HCT116 (cell line): ENCODE results near the gene TMEM38B. TPM values are rescaled to one million over a fixed set of nuclear protein-coding genes. Genes with fewer than 3 reads are reported as not detected.

Experiments
- ATAC-seq: fragments of 200-7000 bp; cut with Tn5 transposase; 2 replicates; pipeline ENCODE4 v1.9.1; 2020; ENCODE audit warnings: mild to moderate bottlenecking, moderate library complexity
- BruUV-seq: library from RNA; stranded (reverse); fragments of 400-500 nt; replicated peaks from 2 replicates; lab custom pipeline; 2021; lab: Mats Ljungman, UMichigan
- CTCF ChIA-PET: fragments of 300-600 bp; sonication (Branson Sonifier 250); formaldehyde crosslinking; loops from one replicate; lab custom pipeline; 2021; ENCODE audit warnings: antibody characterized with exemption; lab: Charles Lee
- POLR2A ChIA-PET: fragments of 300-600, 350-600 bp; sonication (Branson Sonifier 250); formaldehyde crosslinking; loops from one replicate; lab custom pipeline; 2021; ENCODE audit warnings: antibody characterized with exemption; lab: Charles Lee
- RAD21 ChIA-PET, 2 experiments: fragments of 300-600 bp; sonication (Branson Sonifier 250); formaldehyde crosslinking; loops; one replicate each; lab custom pipeline; 2023; ENCODE audit warnings: low total read pairs in 2 of 2; ENCODE audit not compliant: uncharacterized antibody in 2 of 2, unreplicated experiment in 2 of 2, low non-redundant PET in 1 of 2; lab: Charles Lee
- DNase-seq: peaks from one replicate; pipeline ENCODE4 v3.0.0-alpha.2; 2010; ENCODE audit warnings: low read depth, low spot score
- H2AFZ ChIP-seq: fragments of 200-600 bp; shearing (Covaris generic), sonication (generic); 2 replicates; pipeline ENCODE4 v1.6.1; 2017; ENCODE audit warnings: low read depth, mixed run types, mixed read lengths, antibody characterized with exemption, low read length; ENCODE audit not compliant: poor library complexity, severe bottlenecking
- H3K27ac ChIP-seq: 2 replicates; pipeline ENCODE4 v1.5.1; 2012; ENCODE audit warnings: low read depth, low read length
- H3K27me3 ChIP-seq: fragments of 200-600 bp; sonication (generic); 2 replicates; pipeline ENCODE4 v1.6.1; 2016; ENCODE audit warnings: mixed run types, low read length, mixed read lengths; ENCODE audit not compliant: insufficient read depth
- H3K36me3 ChIP-seq, 2 experiments: fragments of 200-500 bp in 1 of 2; fragments of 200-600 bp in 1 of 2; sonication (Bioruptor generic) in 1 of 2; sonication (generic) in 1 of 2; 2 replicates each; pipeline versions ENCODE4 v1.5.1 to v1.6.1; 2014 to 2016; ENCODE audit warnings: low read length in 2 of 2, inconsistent platforms in 1 of 2, mixed read lengths in 1 of 2, mixed run types in 1 of 2; ENCODE audit not compliant: insufficient read depth in 2 of 2, control insufficient read depth in 1 of 2
- H3K4me1 ChIP-seq, 2 experiments: fragments of 200-600 bp in 1 of 2; sonication (generic) in 1 of 2; 2 replicates each; pipeline versions ENCODE4 v1.5.1 to v1.6.1; 2012 to 2017; ENCODE audit warnings: low read length in 2 of 2, inconsistent platforms in 1 of 2, mild to moderate bottlenecking in 1 of 2, mixed read lengths in 1 of 2, mixed run types in 1 of 2, moderate library complexity in 1 of 2; ENCODE audit not compliant: insufficient read depth in 2 of 2, control insufficient read depth in 1 of 2
- H3K4me2 ChIP-seq: fragments of 200-600 bp; sonication (generic); 2 replicates; pipeline ENCODE4 v1.6.1; 2017; ENCODE audit warnings: mixed run types, low read length, mixed read lengths
- H3K4me3 ChIP-seq, 2 experiments: fragments of 200-600 bp in 1 of 2; sonication (generic) in 1 of 2; replicated peaks in 1 of 2; 2 replicates each; pipeline ENCODE4 v1.5.1; 2011 to 2016; ENCODE audit warnings: low read length in 2 of 2, control low read depth in 1 of 2, low read depth in 1 of 2, mild to moderate bottlenecking in 1 of 2, mixed read lengths in 1 of 2, mixed run types in 1 of 2
- H3K79me2 ChIP-seq: fragments of 200-600 bp; sonication (generic); 2 replicates; pipeline ENCODE4 v1.6.1; 2017; ENCODE audit warnings: mild to moderate bottlenecking, mixed run types, low read length, moderate library complexity, mixed read lengths; ENCODE audit not compliant: insufficient read depth
- H3K9ac ChIP-seq: fragments of 200-600 bp; sonication (generic); 2 replicates; pipeline ENCODE4 v1.6.1; 2016; ENCODE audit warnings: low read length, mixed read lengths
- H3K9me2 ChIP-seq: fragments of 200-600 bp; sonication (generic), shearing (Covaris generic); 2 replicates; pipeline ENCODE4 v1.6.1; 2017; ENCODE audit warnings: mixed run types, mild to moderate bottlenecking, moderate library complexity; ENCODE audit not compliant: insufficient read depth
- H3K9me3 ChIP-seq, 2 experiments: fragments of 200-500 bp in 1 of 2; fragments of 200-600 bp in 1 of 2; sonication (Bioruptor generic) in 1 of 2; sonication (generic) in 1 of 2; 2 replicates each; pipeline ENCODE4 v1.6.1; 2014 to 2017; ENCODE audit warnings: low read length in 2 of 2, mixed read lengths in 2 of 2, inconsistent platforms in 1 of 2, low read depth in 1 of 2, mild to moderate bottlenecking in 1 of 2, mixed run types in 1 of 2, moderate library complexity in 1 of 2; ENCODE audit not compliant: control insufficient read depth in 1 of 2, insufficient read depth in 1 of 2
- H4K20me1 ChIP-seq: fragments of 200-600 bp; sonication (generic), shearing (Covaris generic); 2 replicates; pipeline ENCODE4 v1.6.1; 2017; ENCODE audit warnings: mixed run types, mild to moderate bottlenecking, moderate library complexity; ENCODE audit not compliant: insufficient read depth
- CBX3 ChIP-seq: IDR thresholded peaks from 2 replicates; pipeline ENCODE4 v1.6.1; 2012; ENCODE audit warnings: low read depth
- CEBPB ChIP-seq: IDR thresholded peaks from 2 replicates; pipeline ENCODE4 v1.6.1; 2012; ENCODE audit warnings: low read depth
- EGR1 ChIP-seq: IDR thresholded peaks from 2 replicates; pipeline ENCODE4 v1.6.1; 2012; ENCODE audit warnings: low read depth
- ELF1 ChIP-seq: IDR thresholded peaks from 2 replicates; pipeline ENCODE4 v1.6.1; 2012; ENCODE audit warnings: low read depth, borderline replicate concordance
- EZH2phosphoT487 ChIP-seq: fragments of 200-600 bp; IDR thresholded peaks from 2 replicates; pipeline ENCODE4 v1.6.1; 2018; ENCODE audit warnings: antibody characterized with exemption, borderline replicate concordance
- JUND ChIP-seq: IDR thresholded peaks from 2 replicates; pipeline ENCODE4 v1.6.1; 2012
- POLR2A ChIP-seq: IDR thresholded peaks from 2 replicates; pipeline ENCODE4 v1.7.0; 2011; ENCODE audit warnings: borderline replicate concordance; ENCODE audit not compliant: insufficient read depth, insufficient read length; ENCODE audit errors: extremely low read depth
- RAD21 ChIP-seq: IDR thresholded peaks from 2 replicates; pipeline ENCODE4 v1.6.1; 2012; ENCODE audit warnings: low read depth, mild to moderate bottlenecking
- SP1 ChIP-seq: IDR thresholded peaks from 2 replicates; pipeline ENCODE4 v1.6.1; 2012; ENCODE audit warnings: low read depth
- SRF ChIP-seq: IDR thresholded peaks from 2 replicates; pipeline ENCODE4 v1.6.1; 2012; ENCODE audit warnings: low read depth
- TCF7L2 ChIP-seq: IDR thresholded peaks from 2 replicates; pipeline ENCODE4 v1.7.0; 2011; ENCODE audit warnings: borderline replicate concordance, inconsistent platforms; ENCODE audit not compliant: insufficient read depth, insufficient read length; ENCODE audit errors: extremely low read depth
- ZFX ChIP-seq: fragments of 450-650 bp; IDR thresholded peaks from 2 replicates; pipeline ENCODE4 v1.6.1; 2017
- intact Hi-C: fragments of 100-400 bp; cut with micrococcal nuclease; formaldehyde crosslinking; loops from 2 replicates; pipeline ENCODE4 v1.10.0; 2022
- total RNA-seq: library from RNA; stranded (reverse); gene quantifications from one replicate; pipeline ENCODE4 v1.2.1, GENCODE V29; 2021; ENCODE audit not compliant: unreplicated experiment
- TF ChIP-seq, protein P1 (sequence below), 3 experiments: fragments of 200-600 bp in 1 of 3; sonication (generic) in 1 of 3; IDR thresholded peaks in 2 of 3; conservative IDR thresholded peaks in 1 of 3; 2 replicates each; pipeline ENCODE4 v1.5.1; 2012 to 2017; ENCODE audit warnings: low read depth in 2 of 3, low read length in 2 of 3, antibody characterized with exemption in 1 of 3, borderline replicate concordance in 1 of 3, control low read depth in 1 of 3, mild to moderate bottlenecking in 1 of 3, mixed read lengths in 1 of 3, mixed run types in 1 of 3, moderate library complexity in 1 of 3; ENCODE audit not compliant: insufficient read depth in 1 of 3
- TF ChIP-seq, protein P2 (sequence below): IDR thresholded peaks from 2 replicates; pipeline ENCODE4 v1.6.1; 2012
- TF ChIP-seq, protein P3 (sequence below): IDR thresholded peaks from 2 replicates; pipeline ENCODE4 v1.6.1; 2012; ENCODE audit warnings: low read depth

Gene TMEM38B
- total RNA-seq, 1 experiment from 2014 or later = 24.5 TPM

DNA sequence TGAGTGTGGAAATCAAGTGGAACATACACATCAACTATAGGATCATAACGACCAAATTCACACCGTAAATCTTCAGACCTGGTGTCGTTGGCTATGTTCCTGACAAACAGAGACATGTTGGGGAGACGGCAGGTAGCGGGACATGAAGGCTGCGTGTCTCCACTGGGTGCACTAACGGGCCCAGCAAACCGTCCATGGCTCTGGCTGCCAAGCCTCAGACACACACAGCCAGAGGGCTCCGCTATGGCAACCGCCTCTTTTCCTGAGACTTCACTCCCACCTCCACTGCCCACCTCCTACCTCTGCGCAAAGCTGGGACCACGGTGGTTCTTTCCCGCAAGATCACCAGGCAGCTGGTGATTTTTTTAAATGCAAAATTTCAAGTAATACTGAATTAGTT, 16.3 kb downstream of the TMEM38B start:
- no TSS peak for BruUV-seq
- no peak overlapping the region for H3K4me3 ChIP-seq
- no peak for ATAC-seq
- ChIA-PET CTCF (no interaction called here), RAD21 (no interaction called here)
- 0 out of 4 replicates have a peak, but pooled peaks cover 0 to 5% of the 10 kb centered on the region in 2 experiments for H3K36me3 ChIP-seq
- H3K27me3 ChIP-seq = no peaks in the 10 kb centered on the region
- H3K4me1 ChIP-seq = no peaks in the 10 kb centered on the region
- TF ChIP-seq, protein P1, sequence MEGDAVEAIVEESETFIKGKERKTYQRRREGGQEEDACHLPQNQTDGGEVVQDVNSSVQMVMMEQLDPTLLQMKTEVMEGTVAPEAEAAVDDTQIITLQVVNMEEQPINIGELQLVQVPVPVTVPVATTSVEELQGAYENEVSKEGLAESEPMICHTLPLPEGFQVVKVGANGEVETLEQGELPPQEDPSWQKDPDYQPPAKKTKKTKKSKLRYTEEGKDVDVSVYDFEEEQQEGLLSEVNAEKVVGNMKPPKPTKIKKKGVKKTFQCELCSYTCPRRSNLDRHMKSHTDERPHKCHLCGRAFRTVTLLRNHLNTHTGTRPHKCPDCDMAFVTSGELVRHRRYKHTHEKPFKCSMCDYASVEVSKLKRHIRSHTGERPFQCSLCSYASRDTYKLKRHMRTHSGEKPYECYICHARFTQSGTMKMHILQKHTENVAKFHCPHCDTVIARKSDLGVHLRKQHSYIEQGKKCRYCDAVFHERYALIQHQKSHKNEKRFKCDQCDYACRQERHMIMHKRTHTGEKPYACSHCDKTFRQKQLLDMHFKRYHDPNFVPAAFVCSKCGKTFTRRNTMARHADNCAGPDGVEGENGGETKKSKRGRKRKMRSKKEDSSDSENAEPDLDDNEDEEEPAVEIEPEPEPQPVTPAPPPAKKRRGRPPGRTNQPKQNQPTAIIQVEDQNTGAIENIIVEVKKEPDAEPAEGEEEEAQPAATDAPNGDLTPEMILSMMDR (IDR thresholded peaks at IDR 0.05 in 2 of 3, conservative IDR thresholded peaks at IDR 0.05 in 1 of 3; ENCODE audit: borderline replicate concordance in 1 of 3, insufficient read depth in 1 of 3, low read depth in 2 of 3, low read length in 2 of 3) = no peak
- TF ChIP-seq, all 23 proteins: peak for 0
- Histone ChIP-seq H3K27ac (no peak overlapping the region), H3K9me2 (no peaks in the 10 kb centered on the region), H4K20me1 (no peaks in the 10 kb centered on the region), H3K9ac (no peak overlapping the region), H3K79me2 (no peaks in the 10 kb centered on the region), H3K4me2 (no peak overlapping the region), H2AFZ (no peak overlapping the region), H3K9me3 (no peaks in the 10 kb centered on the region)
- intact Hi-C loops = no loop called here
- POLR2A ChIA-PET = no interaction called here
- no peak for DNase-seq

GRCh38 chr9:105711867-105712266, 17.5 kb downstream of the TMEM38B start:
- no peak for DNase-seq
- ChIA-PET POLR2A (no interaction called here), CTCF (no interaction called here), RAD21 (no interaction called here)
- Histone ChIP-seq H2AFZ (no peak overlapping the region), H3K9ac (no peak overlapping the region), H3K9me2 (no peaks in the 10 kb centered on the region), H3K4me3 (no peak overlapping the region), H3K9me3 (no peaks in the 10 kb centered on the region), H3K27ac (no peak overlapping the region), H3K79me2 (0 out of 2 replicates have a peak, but pooled peaks cover 6% of the 10 kb centered on the region), H4K20me1 (no peaks in the 10 kb centered on the region), H3K27me3 (no peaks in the 10 kb centered on the region), H3K36me3 (0 out of 4 replicates have a peak, but pooled peaks cover 0 to 5% of the 10 kb centered on the region in 2 experiments), H3K4me1 (no peaks in the 10 kb centered on the region), H3K4me2 (no peak overlapping the region)
- intact Hi-C loops = no loop called here
- no TSS peak for BruUV-seq
- ATAC-seq = no peak
- TF ChIP-seq TCF7L2 (no peak), ZFX (no peak), ELF1 (no peak), JUND (no peak), RAD21 (no peak), POLR2A (no peak), CEBPB (no peak), EZH2phosphoT487 (no peak), EGR1 (no peak), CBX3 (no peak), SRF (no peak), SP1 (no peak)
- TF ChIP-seq, protein P2, sequence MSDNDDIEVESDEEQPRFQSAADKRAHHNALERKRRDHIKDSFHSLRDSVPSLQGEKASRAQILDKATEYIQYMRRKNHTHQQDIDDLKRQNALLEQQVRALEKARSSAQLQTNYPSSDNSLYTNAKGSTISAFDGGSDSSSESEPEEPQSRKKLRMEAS = no peak
- TF ChIP-seq, protein P3, sequence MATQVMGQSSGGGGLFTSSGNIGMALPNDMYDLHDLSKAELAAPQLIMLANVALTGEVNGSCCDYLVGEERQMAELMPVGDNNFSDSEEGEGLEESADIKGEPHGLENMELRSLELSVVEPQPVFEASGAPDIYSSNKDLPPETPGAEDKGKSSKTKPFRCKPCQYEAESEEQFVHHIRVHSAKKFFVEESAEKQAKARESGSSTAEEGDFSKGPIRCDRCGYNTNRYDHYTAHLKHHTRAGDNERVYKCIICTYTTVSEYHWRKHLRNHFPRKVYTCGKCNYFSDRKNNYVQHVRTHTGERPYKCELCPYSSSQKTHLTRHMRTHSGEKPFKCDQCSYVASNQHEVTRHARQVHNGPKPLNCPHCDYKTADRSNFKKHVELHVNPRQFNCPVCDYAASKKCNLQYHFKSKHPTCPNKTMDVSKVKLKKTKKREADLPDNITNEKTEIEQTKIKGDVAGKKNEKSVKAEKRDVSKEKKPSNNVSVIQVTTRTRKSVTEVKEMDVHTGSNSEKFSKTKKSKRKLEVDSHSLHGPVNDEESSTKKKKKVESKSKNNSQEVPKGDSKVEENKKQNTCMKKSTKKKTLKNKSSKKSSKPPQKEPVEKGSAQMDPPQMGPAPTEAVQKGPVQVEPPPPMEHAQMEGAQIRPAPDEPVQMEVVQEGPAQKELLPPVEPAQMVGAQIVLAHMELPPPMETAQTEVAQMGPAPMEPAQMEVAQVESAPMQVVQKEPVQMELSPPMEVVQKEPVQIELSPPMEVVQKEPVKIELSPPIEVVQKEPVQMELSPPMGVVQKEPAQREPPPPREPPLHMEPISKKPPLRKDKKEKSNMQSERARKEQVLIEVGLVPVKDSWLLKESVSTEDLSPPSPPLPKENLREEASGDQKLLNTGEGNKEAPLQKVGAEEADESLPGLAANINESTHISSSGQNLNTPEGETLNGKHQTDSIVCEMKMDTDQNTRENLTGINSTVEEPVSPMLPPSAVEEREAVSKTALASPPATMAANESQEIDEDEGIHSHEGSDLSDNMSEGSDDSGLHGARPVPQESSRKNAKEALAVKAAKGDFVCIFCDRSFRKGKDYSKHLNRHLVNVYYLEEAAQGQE = no peak
